Hippocampal formation (tissue), 2 donors: ENCODE measurements around the gene AP3D1.

Source experiments
- DNase-seq, 2 donors: peaks; one replicate each; lab custom pipeline; 2025; lab: John Stamatoyannopoulos, UW

Gene AP3D1

DNA sequence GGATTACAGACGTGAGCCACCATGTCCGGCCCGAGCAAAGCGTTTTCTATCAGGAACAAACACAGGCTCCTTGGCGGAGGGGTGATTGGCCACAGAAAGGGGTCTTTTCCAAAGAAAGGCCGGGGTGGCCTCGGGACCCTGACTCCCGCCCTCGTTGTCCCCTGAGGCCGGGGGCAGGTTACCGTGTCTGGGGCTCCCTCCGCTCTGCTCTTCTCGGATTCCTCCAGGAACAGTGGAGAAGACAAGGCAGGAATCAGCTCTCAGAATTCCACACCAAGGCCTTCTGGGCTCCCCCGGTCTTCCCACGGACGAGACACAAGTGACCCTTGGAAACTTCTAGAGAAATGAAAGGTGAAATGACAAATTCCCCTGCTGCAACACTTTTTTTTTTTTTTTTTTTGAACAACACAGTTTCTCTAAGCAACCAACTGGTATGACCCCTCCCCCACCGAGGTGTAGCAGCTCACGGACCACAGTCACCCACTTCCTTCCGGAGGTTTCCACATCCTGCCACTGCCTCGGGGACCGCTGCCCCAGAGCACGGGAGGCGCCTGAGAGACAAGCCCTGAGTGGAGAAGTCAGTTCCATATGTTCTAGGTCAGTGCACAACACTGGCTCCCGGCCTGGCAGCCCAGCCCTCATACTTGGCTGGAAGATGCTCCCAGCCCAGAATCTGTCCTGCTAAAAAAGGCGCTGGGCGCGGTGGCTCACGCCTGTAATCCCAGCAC is 66.2 kb downstream of the AP3D1 start:
- peak in 1 of 2 donors; percentile 24 for DNase-seq

DNA sequence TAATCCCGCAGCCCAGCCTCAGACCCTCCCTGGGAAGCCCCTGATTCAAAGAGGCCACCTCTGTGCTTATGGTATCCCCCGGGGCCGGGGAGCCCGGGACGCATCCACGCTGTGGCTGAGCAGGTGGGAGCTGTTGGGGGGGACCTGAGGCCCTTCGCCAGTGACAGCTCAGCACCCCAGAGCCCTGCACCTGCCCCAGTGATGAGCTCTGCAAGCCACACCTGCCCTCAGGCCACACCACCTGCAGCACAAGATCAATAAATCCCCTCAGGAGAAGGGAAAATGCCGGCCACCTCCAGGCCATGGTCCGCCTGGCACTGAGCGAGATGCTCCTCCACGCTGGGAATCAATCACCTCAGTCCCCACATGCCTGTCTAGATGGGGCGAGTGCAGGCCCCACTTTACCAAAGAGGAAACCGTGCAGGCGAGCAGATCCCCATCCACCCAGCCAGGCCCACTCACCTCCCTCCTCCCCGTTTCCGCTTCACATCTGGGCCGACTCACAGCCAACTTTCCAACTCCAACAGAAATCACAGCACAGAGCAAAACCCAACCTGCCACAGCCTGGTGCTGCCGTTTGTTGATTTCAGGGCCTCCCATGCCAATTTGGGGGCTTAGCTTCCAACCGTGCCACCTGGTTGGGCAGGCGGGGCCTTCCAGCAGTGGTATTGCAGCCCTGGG is 68.1 kb downstream of the AP3D1 start:
- DNase-seq: no peak

GRCh38 chr19:2081873-2082810 is 69.2 kb downstream of the AP3D1 start:
- no peak for DNase-seq

GRCh38 chr19:2080336-2080988 is 70.9 kb downstream of the AP3D1 start:
- no peak for DNase-seq

GRCh38 chr19:2079865-2080301 is 71.5 kb downstream of the AP3D1 start:
- no peak for DNase-seq

- no peak for DNase-seq
Observed at GRCh38 chr19:2079076-2079864, 72.1 kb downstream of the AP3D1 start.

- DNase-seq: no peak
Observed at GRCh38 chr19:2077833-2078619, 73.3 kb downstream of the AP3D1 start.

GRCh38 chr19:2077398-2077797 is 74.0 kb downstream of the AP3D1 start:
- no peak for DNase-seq

DNA sequence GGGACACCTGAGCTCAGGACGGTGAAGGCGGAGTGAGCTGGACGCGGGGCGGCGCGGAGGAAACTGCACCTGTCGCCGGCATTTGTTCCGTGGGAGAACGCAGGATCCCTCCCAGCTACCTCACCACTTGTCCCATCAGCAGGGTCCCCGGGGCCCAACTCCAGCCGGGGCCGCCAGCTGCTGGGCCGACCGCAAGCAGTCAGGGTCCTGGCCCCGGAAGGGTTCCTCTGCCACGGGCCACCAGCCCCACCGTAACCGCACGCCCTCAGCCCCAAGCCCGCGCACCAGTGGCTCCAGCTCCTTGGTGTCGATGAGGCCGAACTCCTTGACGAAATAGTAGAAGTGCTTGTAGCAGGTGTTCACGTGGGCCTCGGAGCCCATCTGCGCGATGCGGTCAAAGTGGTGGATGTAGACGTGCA is 74.8 kb downstream of the AP3D1 start:
- no peak for DNase-seq

GRCh38 chr19:2072757-2073551 is 78.4 kb downstream of the AP3D1 start:
- no peak for DNase-seq

- DNase-seq: no peak
Observed at GRCh38 chr19:2070986-2071673, 80.2 kb downstream of the AP3D1 start.

- DNase-seq: no peak
Observed at GRCh38 chr19:2070436-2070827, 80.9 kb downstream of the AP3D1 start.

DNA sequence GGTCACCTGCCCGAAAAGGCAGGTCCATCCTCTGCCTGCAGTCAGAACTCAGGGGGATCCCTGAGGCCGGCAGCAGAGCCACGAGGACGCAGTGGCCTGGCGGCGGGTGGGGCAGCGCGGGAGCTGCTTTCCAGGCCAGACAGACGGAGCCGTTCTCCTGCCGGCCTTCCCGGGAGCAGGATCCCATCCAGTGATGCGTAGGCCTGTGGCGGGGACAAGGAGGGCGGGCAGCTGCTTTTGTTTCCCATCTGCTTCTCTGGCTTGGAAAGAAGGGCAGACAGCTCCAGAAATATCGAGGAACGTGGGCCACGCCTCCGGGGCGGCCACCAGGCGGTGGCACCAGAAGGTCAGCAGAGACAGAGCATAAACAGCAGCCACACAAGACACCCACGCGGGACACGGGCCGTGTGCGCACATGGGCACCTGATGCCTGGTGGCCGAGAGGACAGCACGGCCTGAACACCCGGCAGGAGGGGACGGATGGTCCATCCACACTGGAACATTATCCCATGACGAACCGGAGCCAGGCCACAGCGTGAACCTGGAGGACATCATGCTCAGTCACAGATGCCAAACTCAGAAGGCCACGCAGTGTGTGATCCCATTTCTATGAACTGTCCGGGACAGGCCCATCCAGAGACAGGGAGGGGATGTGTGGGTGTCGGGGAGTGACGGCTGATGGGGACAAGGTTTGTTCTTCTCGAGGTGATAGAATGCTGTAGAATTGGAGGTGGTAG is 86.4 kb downstream of the AP3D1 start:
- DNase-seq: peak in 1 of 2 donors; percentile 25

DNA sequence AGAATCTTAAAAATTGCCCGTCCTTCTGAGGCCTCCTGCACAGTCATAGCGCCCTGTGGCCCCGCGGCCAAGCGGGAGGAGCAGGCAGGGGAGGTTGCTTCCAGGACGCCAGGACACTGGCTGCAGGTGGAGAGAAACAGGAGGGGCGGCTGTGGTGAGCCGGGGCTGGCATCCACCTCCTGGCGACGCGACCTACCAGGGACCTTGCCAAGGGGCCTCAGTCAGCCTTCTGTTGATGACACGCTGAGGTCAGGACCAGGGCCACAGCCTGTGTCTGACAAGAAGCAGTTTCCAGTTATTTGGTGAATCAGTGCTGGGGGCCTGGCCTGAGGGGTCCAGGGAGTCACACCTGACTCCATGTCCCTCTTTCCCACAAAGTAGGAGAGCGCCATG is 87.0 kb downstream of the AP3D1 start:
- no peak for DNase-seq

DNA sequence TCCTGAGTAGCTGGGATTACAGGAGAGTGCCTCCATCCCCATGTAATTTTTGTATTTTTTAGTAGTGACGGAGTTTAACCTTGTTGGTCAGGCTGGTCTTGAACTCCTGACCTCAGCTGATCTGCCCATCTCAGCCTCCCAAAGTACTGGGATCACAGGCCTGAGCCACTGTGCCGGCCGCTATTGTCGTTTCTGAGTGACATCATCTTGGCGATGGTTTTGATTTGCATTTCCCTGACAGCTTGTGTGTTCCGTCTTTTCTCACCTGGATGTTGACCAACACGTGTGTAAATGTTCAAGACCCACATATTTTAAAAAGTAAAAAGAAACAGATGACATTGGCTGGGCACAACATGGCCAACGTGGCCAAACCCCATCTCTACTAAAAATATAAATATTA is 87.5 kb downstream of the AP3D1 start:
- DNase-seq: no peak

GRCh38 chr19:2062770-2063169 is 88.6 kb downstream of the AP3D1 start:
- no peak for DNase-seq

GRCh38 chr19:2062389-2062729 is 89.0 kb downstream of the AP3D1 start:
- DNase-seq: no peak
